Thyroid gland (tissue), 4 donors: Measurements from ENCODE around the gene KCNAB1.

Experiments used
- CTCF ChIP-seq, 6 experiments: fragments of 200-600 bp in 3 of 6; fragments of 450-650 bp in 3 of 6; sonication (generic) in 3 of 6; IDR thresholded peaks; one replicate each; pipeline ENCODE4 v1.5.1; 2016 to 2019; ENCODE audit warnings: antibody characterized with exemption in 6 of 6, mild to moderate bottlenecking in 2 of 6, inconsistent platforms in 1 of 6, moderate library complexity in 1 of 6
- POLR2A ChIP-seq, 2 donors: fragments of 450-650 bp; IDR thresholded peaks; one replicate each; pipeline ENCODE4 v1.6.1; 2017; ENCODE audit warnings: antibody characterized with exemption in 2 of 2, mild to moderate bottlenecking in 2 of 2, moderate library complexity in 1 of 2

GRCh38 chr3:156471431-156471830 lies 351.1 kb downstream of the KCNAB1 start:
- TF ChIP-seq CTCF (IDR thresholded peaks at IDR 0.05) (no peak), POLR2A (IDR thresholded peaks at IDR 0.05) (no peak)
